Hepatocyte (in vitro differentiated cells): ENCODE results near the gene ABCC10. TPM values are rescaled to one million over a fixed set of nuclear protein-coding genes. Genes with fewer than 3 reads are reported as not detected.

Experiments used
- DNase-seq: peaks from one replicate; pipeline ENCODE4 v3.0.0-alpha.2; 2016; ENCODE audit warnings: low spot score
- H2AFZ ChIP-seq: fragments of 200-600 bp; sonication (generic); 2 replicates; pipeline ENCODE4 v1.6.0; 2016; ENCODE audit warnings: antibody characterized with exemption, mild to moderate bottlenecking
- H3K27ac ChIP-seq: fragments of 200-600 bp; sonication (generic); 2 replicates; pipeline ENCODE4 v1.5.1; 2016; ENCODE audit warnings: mild to moderate bottlenecking
- H3K27me3 ChIP-seq: fragments of 200-600 bp; sonication (generic); 2 replicates; pipeline ENCODE4 v1.6.1; 2016
- H3K36me3 ChIP-seq: fragments of 200-600 bp; sonication (generic); replicated peaks from 2 replicates; pipeline ENCODE4 v1.5.1; 2016; ENCODE audit warnings: low read depth; ENCODE audit not compliant: insufficient read depth
- H3K4me1 ChIP-seq: fragments of 200-600 bp; sonication (generic); 2 replicates; pipeline ENCODE4 v1.5.1; 2016; ENCODE audit warnings: mild to moderate bottlenecking, moderate library complexity; ENCODE audit not compliant: insufficient read depth
- H3K4me2 ChIP-seq: fragments of 200-600 bp; sonication (generic); 2 replicates; pipeline ENCODE4 v1.6.0; 2016
- H3K4me3 ChIP-seq: fragments of 200-600 bp; sonication (generic); 2 replicates; pipeline ENCODE4 v1.5.1; 2016; ENCODE audit warnings: mild to moderate bottlenecking
- H3K79me2 ChIP-seq: fragments of 200-600 bp; sonication (generic); 2 replicates; pipeline ENCODE4 v1.6.0; 2017; ENCODE audit warnings: mild to moderate bottlenecking
- H3K9me2 ChIP-seq: fragments of 200-600 bp; sonication (generic); replicated peaks from 2 replicates; pipeline ENCODE4 v1.6.0; 2017; ENCODE audit warnings: mild to moderate bottlenecking; ENCODE audit not compliant: insufficient read depth
- H3K9me3 ChIP-seq: fragments of 200-600 bp; sonication (generic); 2 replicates; pipeline ENCODE4 v1.5.1; 2016; ENCODE audit warnings: low read depth, mild to moderate bottlenecking
- H4K20me1 ChIP-seq: fragments of 200-600 bp; sonication (generic); 2 replicates; pipeline ENCODE4 v1.6.0; 2016; ENCODE audit warnings: mild to moderate bottlenecking; ENCODE audit not compliant: insufficient read depth, poor library complexity, severe bottlenecking
- EZH2 ChIP-seq: fragments of 200-600 bp; sonication (generic); IDR thresholded peaks from 2 replicates; pipeline ENCODE4 v1.6.1; 2016; ENCODE audit warnings: antibody characterized with exemption, mild to moderate bottlenecking, borderline replicate concordance
- EZH2phosphoT487 ChIP-seq: fragments of 200-600 bp; sonication (generic); IDR thresholded peaks from one replicate; pipeline ENCODE4 v1.6.1; 2018; ENCODE audit warnings: antibody characterized with exemption, mild to moderate bottlenecking, low read depth, moderate library complexity; ENCODE audit not compliant: unreplicated experiment, severe bottlenecking
- WGBS: methylation state at CpG from one replicate; pipeline ENCODE4 v1.1.6; 2016; ENCODE audit warnings: low lambda C conversion rate; ENCODE audit errors: missing lambda C conversion rate; 5-methylcytosine and 5-hydroxymethylcytosine counted together
- polyA plus RNA-seq: library from polyadenylated mRNA; unstranded; fragments of >200 nt; fragmentation: Nextera tagmentation; extraction: Ambion mirVana; gene quantifications from 2 replicates; pipeline ENCODE4 v1.2.1, GENCODE V29; 2016
- total RNA-seq: library from RNA; depleted of rRNA; stranded (reverse); fragments of >200 nt; gene quantifications from 2 replicates; pipeline ENCODE4 v1.2.3, GENCODE V29; 2014
- TF ChIP-seq, protein P1 (sequence below): fragments of 200-600 bp; sonication (generic); IDR thresholded peaks from 2 replicates; pipeline ENCODE4 v1.5.1; 2016; ENCODE audit warnings: antibody characterized with exemption, mild to moderate bottlenecking; ENCODE audit not compliant: poor library complexity

ABCC10 gene
- total and polyA plus RNA-seq, 2 experiments from 2014 or later, result 16.7 to 33.3 TPM

DNA sequence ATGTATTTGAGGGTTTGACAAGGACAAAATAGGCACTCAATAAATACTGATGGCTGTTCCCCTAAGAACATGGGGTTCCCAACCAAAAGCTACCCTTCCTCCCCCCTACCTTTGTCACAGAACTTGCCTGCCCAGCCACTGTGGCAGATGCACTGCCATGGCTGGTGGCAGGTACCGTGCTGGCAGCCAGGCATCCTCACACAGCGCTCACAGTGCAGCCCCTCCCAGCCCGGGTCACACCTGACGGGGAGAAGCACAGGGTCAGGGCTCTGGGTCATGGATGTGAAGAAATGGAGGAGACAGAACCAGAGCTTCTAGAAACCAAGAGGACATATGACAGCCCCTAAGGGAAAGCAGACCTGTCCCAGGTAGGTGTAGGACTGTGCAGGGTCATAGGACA is 25.6 kb downstream of the ABCC10 start:
- no peaks in the 10 kb centered on the region for H3K9me3 ChIP-seq
- peaks cover 12% of the 10 kb centered on the region for H3K27me3 ChIP-seq
- H3K4me1 ChIP-seq, result no peaks in the 10 kb centered on the region
- H3K79me2 ChIP-seq, result no peaks in the 10 kb centered on the region
- TF ChIP-seq EZH2 (no peak), EZH2phosphoT487 (no peak)
- H3K4me2 ChIP-seq, result no peak overlapping the region
- no peak overlapping the region for H2AFZ ChIP-seq
- H4K20me1 ChIP-seq, result no peaks in the 10 kb centered on the region
- H3K4me3 ChIP-seq, result no peak overlapping the region
- no peaks in the 10 kb centered on the region for H3K36me3 ChIP-seq
- WGBS, result 94% methylated on average over 4 of the region's 4 CpGs
- peak; percentile 2 for DNase-seq
- no peak overlapping the region for H3K27ac ChIP-seq
- no peaks in the 10 kb centered on the region for H3K9me2 ChIP-seq

GRCh38 chr6:43453831-43454230 is 26.5 kb downstream of the ABCC10 start:
- H2AFZ ChIP-seq, result no peak overlapping the region
- H4K20me1 ChIP-seq, result no peaks in the 10 kb centered on the region
- DNase-seq, result no peak
- no peak overlapping the region for H3K4me2 ChIP-seq
- no peaks in the 10 kb centered on the region for H3K9me3 ChIP-seq
- H3K9me2 ChIP-seq, result no peaks in the 10 kb centered on the region
- H3K79me2 ChIP-seq, result no peaks in the 10 kb centered on the region
- H3K4me3 ChIP-seq, result no peak overlapping the region
- no peaks in the 10 kb centered on the region for H3K4me1 ChIP-seq
- no peak overlapping the region for H3K27ac ChIP-seq
- peaks cover 12% of the 10 kb centered on the region for H3K27me3 ChIP-seq
- TF ChIP-seq EZH2phosphoT487, result no peak
- TF ChIP-seq, protein P1, sequence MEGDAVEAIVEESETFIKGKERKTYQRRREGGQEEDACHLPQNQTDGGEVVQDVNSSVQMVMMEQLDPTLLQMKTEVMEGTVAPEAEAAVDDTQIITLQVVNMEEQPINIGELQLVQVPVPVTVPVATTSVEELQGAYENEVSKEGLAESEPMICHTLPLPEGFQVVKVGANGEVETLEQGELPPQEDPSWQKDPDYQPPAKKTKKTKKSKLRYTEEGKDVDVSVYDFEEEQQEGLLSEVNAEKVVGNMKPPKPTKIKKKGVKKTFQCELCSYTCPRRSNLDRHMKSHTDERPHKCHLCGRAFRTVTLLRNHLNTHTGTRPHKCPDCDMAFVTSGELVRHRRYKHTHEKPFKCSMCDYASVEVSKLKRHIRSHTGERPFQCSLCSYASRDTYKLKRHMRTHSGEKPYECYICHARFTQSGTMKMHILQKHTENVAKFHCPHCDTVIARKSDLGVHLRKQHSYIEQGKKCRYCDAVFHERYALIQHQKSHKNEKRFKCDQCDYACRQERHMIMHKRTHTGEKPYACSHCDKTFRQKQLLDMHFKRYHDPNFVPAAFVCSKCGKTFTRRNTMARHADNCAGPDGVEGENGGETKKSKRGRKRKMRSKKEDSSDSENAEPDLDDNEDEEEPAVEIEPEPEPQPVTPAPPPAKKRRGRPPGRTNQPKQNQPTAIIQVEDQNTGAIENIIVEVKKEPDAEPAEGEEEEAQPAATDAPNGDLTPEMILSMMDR, result no peak
- no peaks in the 10 kb centered on the region for H3K36me3 ChIP-seq

DNA sequence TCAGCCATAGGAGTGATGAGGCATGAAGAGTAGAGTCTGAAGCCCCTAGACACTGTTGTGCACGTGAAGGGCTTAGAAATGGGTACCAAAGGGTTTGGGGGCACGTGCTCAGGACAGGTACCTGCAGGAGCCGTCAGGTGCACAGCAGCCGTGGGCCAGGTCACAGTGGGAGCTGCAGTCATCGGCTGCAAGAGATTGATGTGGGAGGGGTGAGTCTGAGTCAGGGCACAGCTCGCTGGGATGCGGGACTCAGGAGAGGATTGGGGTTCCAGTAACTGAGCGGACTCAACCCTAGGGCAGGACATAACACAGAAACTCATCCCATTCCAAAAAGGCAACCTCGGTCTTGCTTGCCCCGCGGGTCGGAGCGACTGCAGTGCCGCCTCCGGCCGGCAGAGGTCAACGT is 27.0 kb downstream of the ABCC10 start:
- Histone ChIP-seq H3K27ac (no peak overlapping the region), H3K4me2 (peak overlapping the region; percentile 100), H3K9me2 (no peaks in the 10 kb centered on the region), H3K79me2 (no peaks in the 10 kb centered on the region), H2AFZ (no peak overlapping the region), H3K4me1 (no peaks in the 10 kb centered on the region), H4K20me1 (no peaks in the 10 kb centered on the region), H3K27me3 (peaks cover 13% of the 10 kb centered on the region), H3K4me3 (no peak overlapping the region), H3K36me3 (no peaks in the 10 kb centered on the region), H3K9me3 (no peaks in the 10 kb centered on the region)
- 22% methylated on average over 17 of the region's 17 CpGs for WGBS
- TF ChIP-seq, protein P1, result peak; percentile 91
- TF ChIP-seq EZH2 (no peak), EZH2phosphoT487 (no peak)
- no peak for DNase-seq

DNA sequence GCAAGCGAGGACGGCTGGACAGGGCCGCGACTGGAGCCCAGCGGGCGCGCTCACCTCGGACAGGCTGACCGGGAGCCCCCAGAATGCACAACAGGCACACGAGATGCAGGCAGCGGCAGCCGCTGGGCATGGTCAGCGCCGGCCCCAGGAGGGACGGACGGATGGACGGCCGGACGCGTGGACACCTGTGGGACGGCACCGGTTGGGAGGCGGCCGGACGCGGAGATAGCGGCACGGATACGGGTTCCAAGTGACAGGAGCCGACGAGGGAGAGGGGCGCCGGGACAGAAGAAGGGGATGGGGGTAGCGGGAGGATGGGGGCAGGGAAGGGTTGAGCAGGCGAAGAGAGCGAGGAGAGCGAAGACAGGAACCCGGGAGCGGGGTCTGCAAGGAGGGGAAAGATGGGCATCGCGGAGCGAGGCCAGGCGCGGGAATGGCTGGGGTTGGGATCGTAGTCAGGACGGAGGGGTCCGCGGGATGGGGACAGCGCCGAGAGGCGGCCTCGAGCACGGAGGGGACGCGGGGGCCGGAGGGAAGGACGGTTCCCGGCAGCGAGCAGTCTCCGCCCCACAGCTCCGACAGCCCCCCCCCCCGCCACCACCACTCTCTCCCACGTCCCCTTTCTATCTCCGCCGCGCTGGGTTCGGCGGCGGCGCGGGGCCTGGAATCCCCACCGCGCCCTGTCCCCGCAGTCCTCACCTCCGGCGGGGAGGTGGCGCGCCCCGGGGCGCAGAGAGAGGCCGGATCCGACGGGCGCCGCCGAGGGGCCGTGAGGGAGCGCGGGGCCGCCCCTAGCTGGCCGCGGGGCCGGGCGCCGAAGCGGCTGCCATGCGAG is 27.6 kb downstream of the ABCC10 start:
- no peaks in the 10 kb centered on the region for H3K36me3 ChIP-seq
- H3K4me2 ChIP-seq, result peak overlapping the region; percentile 100
- H3K4me1 ChIP-seq, result no peaks in the 10 kb centered on the region
- H3K9me3 ChIP-seq, result no peaks in the 10 kb centered on the region
- H2AFZ ChIP-seq, result peak overlapping the region; percentile 26
- H3K9me2 ChIP-seq, result no peaks in the 10 kb centered on the region
- no peaks in the 10 kb centered on the region for H4K20me1 ChIP-seq
- peak; percentile 89 for DNase-seq
- peak overlapping the region; percentile 77 for H3K4me3 ChIP-seq
- H3K27me3 ChIP-seq, result peaks cover 18% of the 10 kb centered on the region
- TF ChIP-seq EZH2phosphoT487 (no peak), EZH2 (no peak)
- TF ChIP-seq, protein P1, result no peak
- H3K27ac ChIP-seq, result no peak overlapping the region
- H3K79me2 ChIP-seq, result no peaks in the 10 kb centered on the region
- WGBS, result under 1% methylated on average over 30 of the region's 97 CpGs
